Thyroid gland (tissue), 4 donors: ENCODE measurements around the gene ANKRD33B.

ENCODE experiments used
- POLR2A ChIP-seq, 2 donors: fragments of 450-650 bp; IDR thresholded peaks; one replicate each; pipeline ENCODE4 v1.6.1; 2017; ENCODE audit warnings: antibody characterized with exemption in 2 of 2, mild to moderate bottlenecking in 2 of 2, moderate library complexity in 1 of 2
- TF ChIP-seq, protein P1 (sequence below), 6 experiments: fragments of 200-600 bp in 3 of 6; fragments of 450-650 bp in 3 of 6; sonication (generic) in 3 of 6; IDR thresholded peaks; one replicate each; pipeline ENCODE4 v1.5.1; 2016 to 2019; ENCODE audit warnings: antibody characterized with exemption in 6 of 6, mild to moderate bottlenecking in 2 of 6, inconsistent platforms in 1 of 6, moderate library complexity in 1 of 6

DNA sequence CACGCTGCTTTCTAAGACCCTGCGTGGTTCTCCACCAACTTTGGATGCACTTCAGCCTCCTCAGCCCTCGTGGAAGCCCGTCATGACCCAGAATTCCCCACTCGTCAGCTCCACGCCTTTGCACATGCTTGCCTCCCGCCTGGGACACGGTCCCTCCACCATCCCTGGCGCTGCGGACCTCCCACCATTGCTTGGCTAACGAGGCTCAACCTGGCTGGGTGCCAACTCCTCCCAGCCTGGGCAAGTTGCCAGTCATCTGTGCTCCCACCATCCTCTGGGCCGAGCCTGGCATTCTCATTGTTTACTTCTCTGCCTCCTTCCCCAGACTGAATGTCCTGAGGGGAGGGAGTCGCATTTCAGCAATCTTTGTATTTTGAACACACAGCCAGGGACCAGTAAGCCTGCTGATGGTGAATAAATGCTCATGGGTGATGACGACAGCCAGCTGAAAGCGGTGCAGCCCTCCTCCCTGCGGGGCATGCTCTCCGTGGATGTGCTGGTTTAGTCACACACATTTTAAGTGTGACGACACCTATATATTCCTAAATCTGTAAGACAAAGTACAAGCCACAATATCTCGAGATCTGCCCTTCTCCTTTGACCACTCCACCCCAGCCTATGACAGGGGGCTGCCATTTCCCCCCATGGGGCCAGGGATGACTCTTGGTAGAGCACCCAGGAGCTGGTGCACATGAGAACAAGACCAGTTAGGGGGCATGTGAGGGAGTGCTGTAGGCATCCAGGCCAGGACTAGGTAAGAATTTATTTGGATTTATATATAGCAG, 37.6 kb downstream of the ANKRD33B start:
- TF ChIP-seq, protein P1, sequence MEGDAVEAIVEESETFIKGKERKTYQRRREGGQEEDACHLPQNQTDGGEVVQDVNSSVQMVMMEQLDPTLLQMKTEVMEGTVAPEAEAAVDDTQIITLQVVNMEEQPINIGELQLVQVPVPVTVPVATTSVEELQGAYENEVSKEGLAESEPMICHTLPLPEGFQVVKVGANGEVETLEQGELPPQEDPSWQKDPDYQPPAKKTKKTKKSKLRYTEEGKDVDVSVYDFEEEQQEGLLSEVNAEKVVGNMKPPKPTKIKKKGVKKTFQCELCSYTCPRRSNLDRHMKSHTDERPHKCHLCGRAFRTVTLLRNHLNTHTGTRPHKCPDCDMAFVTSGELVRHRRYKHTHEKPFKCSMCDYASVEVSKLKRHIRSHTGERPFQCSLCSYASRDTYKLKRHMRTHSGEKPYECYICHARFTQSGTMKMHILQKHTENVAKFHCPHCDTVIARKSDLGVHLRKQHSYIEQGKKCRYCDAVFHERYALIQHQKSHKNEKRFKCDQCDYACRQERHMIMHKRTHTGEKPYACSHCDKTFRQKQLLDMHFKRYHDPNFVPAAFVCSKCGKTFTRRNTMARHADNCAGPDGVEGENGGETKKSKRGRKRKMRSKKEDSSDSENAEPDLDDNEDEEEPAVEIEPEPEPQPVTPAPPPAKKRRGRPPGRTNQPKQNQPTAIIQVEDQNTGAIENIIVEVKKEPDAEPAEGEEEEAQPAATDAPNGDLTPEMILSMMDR (IDR thresholded peaks at IDR 0.05) = no peak
- TF ChIP-seq POLR2A (IDR thresholded peaks at IDR 0.05) = no peak
